ENCODE results near the gene NEK7.
"Not testable (repeated sequence)": the region's sequence is repeated elsewhere in the genome, so short reads cannot be mapped to it uniquely, and the experiment has no call there.

NEK7 gene

DNA sequence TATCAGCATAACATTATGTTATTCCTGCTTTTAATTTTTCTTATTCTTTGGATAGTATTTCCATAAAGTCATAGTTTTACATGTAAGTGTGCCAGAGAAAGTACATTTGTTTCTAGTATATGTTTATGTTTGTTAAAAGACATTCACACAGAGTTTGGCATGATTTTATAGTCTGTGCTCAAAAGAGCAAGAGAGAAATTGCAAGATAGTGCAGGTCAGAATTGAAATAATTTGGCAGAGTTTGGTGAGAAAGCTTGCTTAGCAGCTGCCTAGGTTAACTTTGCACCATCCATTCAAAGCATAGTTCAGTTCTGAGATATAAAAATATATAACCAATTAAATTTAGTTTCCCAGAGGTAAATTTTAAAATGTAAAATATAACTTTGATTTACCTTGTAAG, 17.0 kb downstream of the NEK7 start:
- DNase-seq, result no peak

DNA sequence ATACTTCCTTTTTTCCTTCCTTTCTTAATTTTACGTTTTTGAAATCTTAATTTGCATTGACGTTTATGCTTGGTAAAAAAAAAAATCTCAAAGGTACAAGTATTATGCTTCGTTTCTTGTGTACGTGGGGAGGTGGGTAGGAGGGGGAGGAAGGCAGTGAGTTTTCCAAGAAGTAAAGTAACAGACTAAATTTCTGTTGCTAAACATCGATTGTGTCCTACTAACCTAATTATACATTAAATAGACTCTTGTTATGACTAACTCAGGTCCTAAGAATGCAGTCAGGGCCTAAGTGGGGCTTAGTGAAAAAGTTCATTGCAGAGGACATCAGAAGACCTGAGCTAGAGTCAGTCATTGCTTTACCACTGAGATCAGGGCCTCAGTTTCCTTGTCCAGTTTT, 17.5 kb downstream of the NEK7 start:
- DNase-seq, result peak; percentile 21

DNA sequence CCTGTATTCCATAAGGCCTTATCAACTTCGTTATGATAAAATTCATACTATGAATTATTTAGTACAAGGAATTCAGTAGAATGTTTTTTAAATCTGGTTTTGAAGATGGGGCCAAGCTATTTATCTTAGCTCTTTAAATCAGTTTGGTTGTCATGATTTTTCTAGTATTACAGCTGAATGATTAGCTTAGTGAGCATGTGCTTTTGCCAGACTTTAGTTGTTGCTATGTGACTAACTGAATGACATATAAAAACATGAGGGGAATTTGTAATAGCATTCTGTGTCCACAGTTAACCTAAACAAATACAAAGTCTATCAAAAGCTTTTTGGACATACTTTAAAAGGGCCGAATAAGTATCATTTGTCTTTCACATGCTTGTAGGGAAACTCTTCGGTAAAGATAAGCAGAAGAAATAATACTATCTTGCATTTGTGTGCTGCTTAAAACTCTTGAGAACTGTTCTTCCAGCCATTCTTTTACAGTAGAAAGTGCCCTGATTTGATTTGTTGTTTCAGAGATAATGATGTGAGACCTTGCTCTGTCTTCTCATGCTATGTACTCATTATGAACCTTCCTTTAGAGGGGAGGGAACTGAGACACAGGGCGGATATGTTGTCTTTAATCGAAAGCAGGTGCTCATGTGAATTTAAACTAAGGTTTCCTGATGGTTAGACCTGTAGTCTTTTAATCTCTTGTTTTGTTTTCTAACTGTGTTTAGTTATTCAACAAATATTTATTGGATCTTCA, 18.8 kb downstream of the NEK7 start:
- DNase-seq, result no peak

DNA sequence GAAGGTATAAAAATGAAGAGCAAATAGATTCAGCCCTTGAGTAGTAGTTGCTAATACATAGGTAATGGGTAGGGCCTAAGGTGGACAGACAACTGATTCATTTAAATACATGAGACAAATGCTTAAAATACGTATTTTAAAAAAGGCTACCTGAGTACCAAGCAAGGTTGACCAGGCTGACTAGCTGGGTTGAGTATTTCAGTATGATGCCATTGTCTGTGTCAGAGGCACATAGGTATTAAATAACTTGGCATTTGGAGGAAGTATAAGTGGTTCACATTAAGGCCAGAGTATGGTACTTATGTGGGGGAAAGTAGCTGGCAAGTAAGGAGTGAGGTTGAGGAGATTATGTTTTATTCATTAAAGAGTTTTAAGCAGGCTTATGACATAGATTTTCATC, 19.4 kb downstream of the NEK7 start:
- DNase-seq, result no peak

DNA sequence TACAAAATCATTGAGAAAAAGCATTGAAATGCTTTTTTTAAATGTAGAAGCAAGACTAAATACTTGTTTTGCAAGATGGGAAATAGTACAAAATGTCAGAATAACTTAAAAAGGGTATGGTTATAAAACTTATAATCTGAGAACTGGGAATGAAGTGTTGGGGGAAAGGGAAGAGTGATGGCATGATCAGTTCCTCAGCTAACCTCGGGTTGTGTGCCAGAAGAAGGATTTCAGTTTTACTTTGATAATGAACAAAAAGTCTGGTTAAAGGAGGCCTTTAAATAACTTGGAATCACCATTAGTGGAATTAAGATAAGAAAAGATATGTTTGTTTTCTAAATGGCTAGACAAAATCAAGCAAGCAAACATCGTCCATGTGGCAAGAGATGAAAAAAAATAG, 20.7 kb downstream of the NEK7 start:
- no peak for DNase-seq

DNA sequence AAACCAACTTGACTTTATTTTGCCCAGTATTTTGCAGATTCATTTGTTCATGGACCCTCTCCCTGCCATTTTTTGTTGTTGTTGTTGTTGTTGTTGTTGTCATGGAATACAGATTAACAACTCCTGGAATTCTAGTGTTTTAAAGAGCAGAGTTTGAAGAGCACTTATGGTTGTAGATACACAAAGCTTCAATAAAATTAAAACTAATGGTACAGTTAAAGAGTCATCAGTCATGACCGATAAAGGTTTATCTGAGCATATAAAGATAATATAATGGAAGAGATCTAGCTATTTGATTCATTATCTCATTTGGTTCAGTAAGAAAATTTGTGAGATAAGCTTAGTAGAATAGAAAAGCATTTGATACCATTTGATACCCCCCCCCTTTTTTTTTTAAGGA, 21.8 kb downstream of the NEK7 start:
- DNase-seq, result no peak

DNA sequence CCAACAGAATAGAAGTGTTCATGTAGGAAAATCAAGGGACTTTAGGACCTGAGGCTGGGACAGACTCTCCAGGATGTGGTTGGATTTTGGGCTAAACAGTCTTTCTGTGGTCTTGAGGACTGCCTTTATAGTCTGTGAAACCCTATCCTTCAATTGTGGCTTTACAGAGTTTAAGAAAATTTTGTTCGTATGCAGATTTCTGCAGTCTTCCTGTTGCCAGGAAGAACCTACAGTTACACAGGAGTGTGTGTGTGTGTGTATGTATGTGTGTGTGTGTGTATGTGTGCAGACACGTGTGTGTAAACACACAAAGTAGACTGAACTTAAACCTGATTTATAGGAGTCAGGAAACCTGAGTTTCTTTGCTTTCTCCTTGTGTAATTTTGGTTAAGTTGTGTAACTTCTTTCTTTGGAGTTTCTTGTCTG, 22.8 kb downstream of the NEK7 start:
- DNase-seq, result no peak

DNA sequence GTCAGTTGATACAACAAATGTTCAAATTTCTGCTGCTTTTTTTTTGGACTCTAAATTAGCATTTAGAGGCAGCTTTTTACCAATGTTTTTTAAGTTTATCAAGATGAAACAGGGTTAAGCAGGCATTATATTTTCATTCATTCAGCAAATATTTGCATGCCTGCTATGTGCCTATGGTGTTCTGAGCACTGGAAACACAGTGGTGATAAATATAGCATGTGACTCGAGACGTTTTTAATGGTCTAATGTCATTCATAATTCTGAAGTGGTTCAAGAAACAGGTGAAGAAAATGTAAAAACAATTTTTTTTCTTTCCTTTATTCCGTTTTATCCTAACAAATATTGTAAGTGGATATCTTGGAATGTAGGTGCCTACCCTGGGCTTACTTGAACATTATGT, 26.8 kb downstream of the NEK7 start:
- DNase-seq, result no peak

DNA sequence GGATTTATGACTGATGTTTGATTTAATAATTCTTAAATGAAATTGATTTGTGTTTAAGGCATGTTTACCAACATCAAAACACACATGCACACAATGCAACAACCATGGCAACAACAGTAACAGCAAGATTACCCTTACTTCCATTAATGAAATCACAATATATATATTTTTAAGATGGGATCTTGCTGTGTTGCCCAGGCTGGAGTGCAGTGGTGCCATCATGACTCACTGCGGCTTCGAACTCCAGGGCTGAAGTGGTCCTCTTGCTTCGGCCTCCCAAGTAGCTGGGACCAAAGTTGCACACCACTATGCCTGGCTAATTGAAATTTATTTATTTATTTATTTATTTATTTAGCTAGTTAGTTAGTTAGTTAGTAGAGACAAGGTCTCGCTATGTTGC, 27.7 kb downstream of the NEK7 start:
- no peak for DNase-seq

DNA sequence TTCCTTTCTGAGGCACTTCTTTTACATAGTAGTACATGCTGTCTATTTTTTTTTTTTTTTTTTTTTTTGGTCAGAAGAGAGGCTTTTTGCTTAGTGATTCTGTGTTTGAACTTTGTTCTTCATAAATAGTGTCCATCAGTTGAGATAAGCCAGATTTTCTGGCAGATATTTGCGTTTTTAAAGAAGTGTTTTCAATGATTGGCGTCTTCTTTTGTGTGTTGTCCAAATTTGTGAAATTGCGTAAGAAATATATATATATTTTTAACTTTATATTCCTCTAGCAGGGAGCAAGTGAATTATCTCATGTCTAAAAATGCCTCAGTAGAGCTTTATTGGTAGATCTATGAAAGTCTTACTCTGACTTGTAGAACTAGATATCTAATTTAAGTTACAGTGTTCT, 28.3 kb downstream of the NEK7 start:
- no peak for DNase-seq

DNA sequence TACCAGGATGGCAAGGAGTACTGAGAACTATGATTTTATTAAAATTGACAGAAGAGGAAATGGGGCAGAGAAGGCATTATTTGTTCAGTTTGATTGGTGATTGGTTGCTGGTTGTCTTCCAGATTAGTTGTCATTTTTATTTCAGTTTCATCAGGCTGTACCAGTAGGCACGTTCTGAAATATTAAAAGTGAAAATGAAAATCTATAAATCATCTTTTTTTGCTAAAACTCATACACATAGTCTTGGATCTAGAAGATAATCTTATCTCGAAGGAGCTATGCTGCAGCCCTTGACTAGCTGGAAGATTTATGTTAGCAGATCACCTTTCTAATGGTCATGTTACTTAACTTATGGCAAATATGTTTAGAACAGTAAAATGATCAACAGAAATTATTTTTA, 29.0 kb downstream of the NEK7 start:
- peak; percentile 24 for DNase-seq

DNA sequence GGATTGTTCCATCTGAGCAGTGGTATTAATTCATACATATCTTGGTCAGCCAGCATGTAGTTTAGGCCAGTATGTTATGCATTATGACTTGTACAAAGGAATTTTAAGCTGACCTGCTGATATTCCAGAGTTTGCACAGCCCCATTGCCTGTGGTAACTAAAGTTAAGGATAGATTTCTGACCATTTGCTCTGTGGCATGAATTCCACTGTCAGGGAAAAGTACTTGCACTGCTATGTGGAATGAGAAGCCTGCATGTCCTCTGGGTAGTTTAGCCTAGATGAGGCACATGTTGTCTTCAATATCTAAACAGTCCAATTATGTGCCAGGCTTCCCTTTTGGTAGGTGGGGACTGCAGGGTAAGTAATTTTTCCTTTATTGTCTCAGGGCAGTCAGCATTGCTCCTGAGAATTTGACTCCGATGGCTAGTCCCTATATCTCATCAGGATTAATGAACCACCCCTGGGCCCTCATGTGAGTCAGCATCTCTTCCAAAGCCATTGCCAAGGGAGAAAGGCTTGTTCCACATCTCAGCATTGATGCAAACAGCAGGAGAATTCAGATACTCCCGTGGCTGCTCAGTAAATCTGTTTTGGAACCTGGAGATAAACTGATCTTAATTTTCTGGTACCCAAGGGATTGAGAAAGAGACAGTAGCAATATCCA, 30.2 kb downstream of the NEK7 start:
- DNase-seq, result no peak

DNA sequence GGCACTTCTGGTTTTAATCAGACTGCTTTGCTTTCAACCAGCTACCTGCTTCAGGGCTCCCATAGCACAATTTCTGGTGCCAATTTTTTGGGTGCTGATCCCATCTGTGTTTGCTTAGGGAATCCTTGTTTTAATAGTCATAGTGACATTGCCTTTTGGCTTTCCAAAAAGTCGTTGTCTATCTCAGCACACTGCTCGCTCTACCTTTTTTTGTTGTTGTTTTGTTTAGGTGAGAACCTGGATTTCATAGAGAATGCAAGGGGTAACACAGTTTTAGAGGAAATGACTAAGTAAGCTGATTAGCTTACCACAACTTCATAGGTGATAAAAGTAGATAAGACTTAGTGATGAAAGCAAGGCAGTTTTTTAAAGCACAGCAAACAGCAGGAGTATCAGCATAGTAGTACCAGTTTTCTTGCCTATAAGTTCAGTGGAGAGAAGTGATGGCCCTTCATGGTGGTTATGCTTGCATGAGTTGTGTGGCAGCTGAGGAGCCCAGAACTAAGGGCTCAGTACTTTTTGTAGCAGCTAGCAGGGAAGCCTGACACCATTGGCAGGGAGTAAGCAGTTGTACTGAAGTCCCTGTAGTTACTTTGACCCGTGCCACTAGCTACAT, 31.3 kb downstream of the NEK7 start:
- no peak for DNase-seq

DNA sequence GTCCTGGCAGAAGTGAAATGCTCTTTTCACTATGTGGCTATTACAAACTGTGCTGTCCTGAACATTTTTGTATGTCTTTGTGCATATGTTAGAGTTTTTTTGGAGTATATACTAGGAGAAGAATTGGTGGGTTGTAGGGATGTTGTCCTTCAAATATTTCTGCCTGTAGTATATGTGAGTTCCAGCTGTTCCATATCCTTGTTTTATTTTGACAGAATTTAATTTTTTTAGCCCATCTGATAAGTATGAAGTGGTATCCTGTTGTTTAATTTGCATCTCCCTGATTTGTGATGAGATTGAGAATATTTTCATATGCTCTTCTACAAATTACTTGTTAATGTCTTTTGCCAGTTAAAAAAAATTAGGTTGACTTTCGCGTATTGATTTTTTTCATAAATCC, 34.3 kb downstream of the NEK7 start:
- no peak for DNase-seq

DNA sequence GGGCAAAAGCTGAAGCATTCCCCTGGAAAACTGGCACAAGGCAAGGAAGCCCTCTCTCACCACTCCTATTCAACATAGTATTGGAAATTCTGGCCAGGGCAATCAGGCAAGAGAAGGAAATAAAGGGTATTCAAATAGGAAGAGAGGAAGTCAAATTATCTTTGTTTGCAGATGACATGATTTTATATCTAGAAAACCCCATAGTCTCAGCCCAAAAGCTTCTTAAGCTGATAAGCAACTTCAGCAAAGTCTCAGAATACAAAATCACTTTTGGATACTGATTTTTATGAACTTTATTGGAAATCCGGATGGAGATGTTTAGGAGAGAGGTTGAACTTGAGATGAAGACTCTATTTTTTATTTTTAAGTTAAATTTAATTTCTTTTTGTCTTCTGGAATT, 37.1 kb downstream of the NEK7 start:
- not testable (repeated sequence) for DNase-seq

DNA sequence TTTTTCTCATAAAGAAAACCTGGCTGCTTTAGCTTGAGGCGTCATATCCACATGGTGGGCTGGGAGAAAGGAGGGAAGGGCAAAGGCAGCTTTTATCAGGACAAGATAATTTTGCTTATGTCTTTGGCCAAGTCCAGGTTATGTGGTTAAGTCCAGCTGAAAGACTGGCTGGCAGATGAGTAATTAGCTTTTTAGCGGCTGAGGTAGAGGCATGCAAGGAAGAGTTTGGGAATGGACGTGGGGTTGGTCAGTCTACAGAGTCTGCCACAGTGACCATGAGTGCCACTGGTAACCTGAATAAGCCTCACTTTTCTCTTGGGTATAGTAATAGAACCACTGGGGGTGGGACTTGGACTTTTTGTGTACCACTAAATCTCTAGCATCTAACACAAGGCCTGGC, 39.8 kb downstream of the NEK7 start:
- DNase-seq, result no peak

DNA sequence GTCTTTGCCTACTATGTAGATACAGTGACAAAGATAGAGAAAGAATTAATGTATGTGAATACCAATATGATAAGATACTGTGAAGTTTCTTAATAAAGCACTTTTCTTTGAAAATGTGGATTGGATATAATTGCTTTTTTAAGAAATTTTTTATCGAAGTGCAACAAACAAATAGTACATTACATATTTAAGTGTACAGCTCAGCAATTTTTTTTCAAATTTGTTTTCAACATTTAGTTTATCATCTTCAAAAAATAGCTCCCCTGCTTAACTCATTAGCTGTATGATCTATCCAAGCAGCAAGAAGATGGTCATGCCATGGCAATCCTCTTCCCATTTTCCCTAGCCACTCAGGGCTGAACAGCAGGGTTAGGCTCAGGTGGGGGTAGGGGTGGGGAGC, 40.5 kb downstream of the NEK7 start:
- no peak for DNase-seq

DNA sequence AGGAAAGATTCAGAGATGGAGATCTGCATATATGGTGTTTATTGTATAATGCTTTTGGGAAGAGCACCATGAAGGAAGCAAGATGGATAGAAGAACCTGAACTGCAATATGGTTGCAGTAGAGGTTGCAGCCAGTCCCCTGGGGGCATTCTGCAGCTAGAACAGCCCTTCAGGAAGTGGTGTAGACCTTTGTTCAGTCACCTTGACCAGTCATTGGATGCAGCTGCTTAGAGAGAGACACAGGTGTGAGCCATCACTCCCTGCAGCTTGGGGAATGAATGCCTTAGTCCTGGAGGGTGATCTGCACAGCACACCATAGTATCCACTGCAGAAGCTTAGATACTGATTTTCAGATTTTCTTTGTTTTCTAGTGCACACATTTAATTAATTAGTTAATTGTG, 42.3 kb downstream of the NEK7 start:
- no peak for DNase-seq

DNA sequence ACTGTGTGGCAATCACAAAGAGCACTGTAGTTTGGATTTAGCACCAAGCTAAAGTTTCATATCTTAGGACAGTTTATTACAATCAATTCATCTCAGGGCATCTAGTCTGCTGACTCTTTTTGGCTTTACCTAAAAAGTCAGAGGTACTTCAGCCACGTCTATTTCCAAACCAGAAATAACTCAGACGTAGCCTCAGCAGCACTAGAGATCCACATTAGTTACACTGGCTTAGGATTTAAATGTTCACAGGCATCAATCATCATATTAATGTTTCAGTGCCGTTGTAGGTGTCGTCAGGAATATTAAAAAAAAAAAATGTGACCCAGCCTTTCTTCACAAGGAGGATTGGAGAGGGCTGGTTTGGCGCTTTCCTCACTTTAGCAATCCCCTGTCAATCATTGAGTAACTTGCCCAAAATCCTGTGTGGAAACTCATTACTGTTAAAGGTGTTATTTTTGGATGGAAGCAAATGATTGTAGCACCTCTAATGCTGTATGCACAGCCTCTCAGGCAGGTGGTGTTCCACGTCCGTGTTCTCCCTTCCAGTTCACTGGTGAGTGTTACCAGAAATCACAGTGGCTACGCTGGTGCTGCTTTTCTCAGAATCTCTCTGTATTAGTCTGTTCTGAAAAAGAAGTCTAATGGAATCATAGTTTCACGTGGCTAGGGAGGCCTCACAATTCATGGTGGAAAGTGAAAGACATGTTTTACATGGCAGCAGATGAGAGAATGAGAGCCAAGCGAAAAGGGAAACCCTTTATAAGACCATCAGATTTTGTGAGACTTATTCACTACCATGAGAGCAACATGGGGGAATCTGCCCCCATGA, 45.4 kb downstream of the NEK7 start:
- no peak for DNase-seq

DNA sequence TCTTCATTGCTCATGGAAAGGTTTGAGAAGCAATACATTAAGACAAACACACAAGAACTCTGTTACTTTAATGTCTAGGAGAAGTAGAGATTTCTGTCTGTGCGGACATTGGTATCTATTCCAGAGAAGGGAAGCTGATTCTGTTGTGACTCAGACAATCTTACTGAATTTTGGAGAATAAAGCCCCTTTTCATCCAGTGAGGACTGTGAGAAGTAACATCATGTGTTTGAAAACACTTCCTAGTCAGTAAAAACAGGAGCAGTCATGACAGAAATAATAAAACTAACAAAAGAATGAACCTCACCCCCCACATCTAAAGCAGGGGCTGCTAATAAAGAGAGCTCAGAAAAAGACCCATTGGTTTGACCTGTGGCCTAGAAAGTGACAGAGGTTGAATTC, 46.6 kb downstream of the NEK7 start:
- no peak for DNase-seq

DNA sequence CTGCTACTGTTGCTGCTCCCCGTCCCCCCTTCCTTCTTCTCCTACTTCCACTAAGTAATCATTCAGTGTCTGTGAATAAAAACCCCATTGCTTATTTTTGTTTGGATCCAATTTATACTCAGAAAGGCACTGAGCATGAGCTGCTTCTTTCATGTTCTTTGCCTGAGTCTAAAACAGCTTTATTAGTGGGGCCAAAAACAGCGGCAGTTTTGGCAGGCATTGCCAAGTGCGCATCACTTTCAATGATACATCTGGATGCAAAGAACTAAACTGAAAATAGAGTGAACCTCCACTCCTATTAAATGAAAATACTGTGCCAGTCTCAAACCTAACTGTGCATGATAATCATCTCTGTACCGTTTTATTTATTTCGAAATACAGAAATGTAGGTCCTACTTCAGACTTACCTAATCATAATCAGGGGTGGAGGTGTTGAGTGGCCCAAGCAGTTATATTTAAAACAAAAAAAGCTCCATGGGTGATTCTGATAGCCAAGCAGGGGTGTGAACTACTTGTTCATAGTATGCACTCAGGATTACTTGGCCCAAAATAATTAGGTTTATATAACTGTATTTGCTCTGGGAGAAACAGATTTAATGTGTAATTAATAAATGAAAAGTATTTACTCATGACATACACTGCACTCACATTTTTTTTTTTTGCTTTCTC, 48.4 kb downstream of the NEK7 start:
- DNase-seq, result no peak

DNA sequence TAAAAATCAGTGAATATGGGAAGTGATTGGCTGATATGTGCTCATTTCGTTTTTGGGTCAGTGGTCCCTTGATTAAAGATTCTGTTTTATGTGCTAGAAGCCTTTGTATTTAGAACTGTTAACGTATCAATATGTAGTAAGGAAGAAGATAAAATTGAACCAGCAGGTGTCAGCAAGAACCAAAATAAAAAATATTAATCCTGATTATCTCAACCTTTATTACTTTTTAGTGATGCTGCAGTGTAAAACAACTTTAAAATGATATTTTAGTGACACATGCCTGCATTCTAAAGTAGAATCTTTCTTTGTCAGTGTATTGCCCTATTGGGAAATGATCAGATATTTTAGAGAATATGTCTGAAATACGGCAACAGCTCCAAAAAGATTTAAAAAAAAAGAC, 49.5 kb downstream of the NEK7 start:
- no peak for DNase-seq

DNA sequence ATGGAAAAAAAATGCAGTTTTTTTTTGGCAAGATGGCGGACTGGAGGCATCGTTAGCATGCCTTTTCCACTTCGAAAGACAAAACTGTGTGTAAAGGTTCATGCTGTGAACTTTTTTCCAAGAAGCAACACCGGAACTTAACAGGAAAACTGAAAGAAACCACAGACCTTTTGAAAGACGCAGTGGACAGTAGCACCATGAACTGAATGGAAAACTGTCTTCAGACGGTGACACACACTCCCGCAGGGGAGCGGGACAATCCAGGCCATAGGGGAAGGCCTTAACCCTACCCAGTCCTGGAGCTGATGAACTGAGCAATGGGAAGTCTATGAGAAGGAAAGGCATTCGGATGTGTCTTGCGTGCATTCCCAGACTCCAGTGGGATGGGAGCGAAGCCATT, 54.9 kb downstream of the NEK7 start:
- DNase-seq, result no peak

All from inflammatory macrophage treated with lipopolysaccharide for 4 hours (primary cell).